IMR-90 (cell line): ENCODE data around the gene EP300.

Experiments used
- BHLHE40 ChIP-seq: fragments of 150-350 bp; IDR thresholded peaks from 2 replicates; pipeline ENCODE4 v1.6.1; 2016; ENCODE audit warnings: mild to moderate bottlenecking, low read depth, low read length
- CEBPB ChIP-seq: IDR thresholded peaks from 2 replicates; pipeline ENCODE4 v1.6.1; 2012; ENCODE audit warnings: low read depth, low read length, improper control_type of control experiment
- CHD1 ChIP-seq: IDR thresholded peaks from 2 replicates; pipeline ENCODE4 v1.6.1; 2012; ENCODE audit warnings: low read depth, low read length, improper control_type of control experiment
- MAFK ChIP-seq: IDR thresholded peaks from 2 replicates; pipeline ENCODE4 v1.6.1; 2012; ENCODE audit warnings: low read depth, low read length, improper control_type of control experiment
- MAZ ChIP-seq: IDR thresholded peaks from 2 replicates; pipeline ENCODE4 v1.6.1; 2012; ENCODE audit warnings: low read depth, mild to moderate bottlenecking, low read length, improper control_type of control experiment, moderate library complexity, borderline replicate concordance
- NFE2L2 ChIP-seq: fragments of 150-350 bp; IDR thresholded peaks from 2 replicates; pipeline ENCODE4 v1.6.1; 2016; ENCODE audit warnings: low read depth, mild to moderate bottlenecking, low read length
- POLR2A ChIP-seq: IDR thresholded peaks from 2 replicates; pipeline ENCODE4 v1.6.1; 2012; ENCODE audit warnings: mild to moderate bottlenecking, low read depth, low read length
- RAD21 ChIP-seq: IDR thresholded peaks from 2 replicates; pipeline ENCODE4 v1.6.1; 2012; ENCODE audit warnings: low read length, improper control_type of control experiment
- RCOR1 ChIP-seq: IDR thresholded peaks from 2 replicates; pipeline ENCODE4 v1.6.1; 2012; ENCODE audit warnings: mild to moderate bottlenecking, low read length, improper control_type of control experiment; ENCODE audit not compliant: insufficient replicate concordance
- RFX5 ChIP-seq: IDR thresholded peaks from 2 replicates; pipeline ENCODE4 v1.8.0; 2012; ENCODE audit warnings: low read depth, mild to moderate bottlenecking, low read length, moderate library complexity
- TF ChIP-seq, protein P1 (sequence below): conservative IDR thresholded peaks from 2 replicates; pipeline ENCODE4 v1.5.1; 2012; ENCODE audit warnings: mild to moderate bottlenecking, low read depth, low read length, improper control_type of control experiment
- TF ChIP-seq, protein P2 (sequence below): fragments of 150-350 bp; IDR thresholded peaks from 2 replicates; pipeline ENCODE4 v1.6.1; 2017; ENCODE audit warnings: mild to moderate bottlenecking, antibody characterized with exemption, low read length, low read depth
- TF ChIP-seq, protein P3 (sequence below): fragments of 150-350 bp; IDR thresholded peaks from 2 replicates; pipeline ENCODE4 v1.6.1; 2016; ENCODE audit warnings: low read depth, mild to moderate bottlenecking, low read length, moderate library complexity, borderline replicate concordance

DNA sequence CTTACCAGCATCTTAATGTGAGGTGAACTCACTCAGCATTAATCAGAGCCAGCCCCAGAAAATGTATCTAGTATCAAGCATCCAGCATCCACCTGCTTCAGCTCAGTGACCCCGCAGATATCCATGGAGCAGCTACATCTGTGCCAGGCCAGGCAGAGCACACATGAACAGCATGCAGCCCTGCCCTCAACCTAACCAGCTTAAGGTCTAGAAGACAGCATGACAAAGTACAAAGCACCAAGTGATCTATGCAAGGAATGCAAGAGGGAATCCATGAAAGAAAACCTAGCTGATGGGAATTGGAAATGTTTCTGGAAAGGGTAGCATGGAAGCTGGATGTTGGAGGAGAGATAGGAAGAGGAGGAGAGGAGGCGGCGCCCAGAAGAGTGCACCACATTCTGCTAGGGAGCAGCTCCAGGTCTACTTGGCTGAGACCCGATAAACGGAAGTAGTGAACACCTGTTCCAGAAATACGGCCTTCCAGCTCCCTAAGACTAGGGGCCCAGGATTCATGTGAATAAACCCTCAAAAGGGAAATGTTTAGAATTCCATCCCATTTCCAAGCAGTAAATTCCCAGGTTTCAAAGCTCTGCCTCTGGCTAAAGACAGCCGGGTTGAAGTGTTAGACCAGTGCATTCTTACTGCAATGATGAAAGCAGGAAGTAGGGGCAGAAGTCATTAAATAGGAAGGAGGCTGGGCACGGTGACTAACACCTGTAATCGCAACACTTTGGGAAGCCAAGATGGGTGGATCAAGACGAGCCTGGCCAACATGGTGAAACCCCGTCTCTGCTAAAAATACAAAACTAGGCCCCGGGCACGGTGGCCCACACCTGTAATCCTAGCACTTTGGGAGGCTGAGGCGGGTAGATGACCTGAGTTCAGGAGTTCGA, 89.2 kb downstream of the EP300 start:
- TF ChIP-seq CHD1 (no peak), POLR2A (no peak), BHLHE40 (no peak), MAFK (no peak), RCOR1 (no peak), MAZ (no peak), RFX5 (no peak), NFE2L2 (no peak), RAD21 (no peak), CEBPB (no peak; the same call in 1 of the 2 replicates)
- TF ChIP-seq, protein P1, sequence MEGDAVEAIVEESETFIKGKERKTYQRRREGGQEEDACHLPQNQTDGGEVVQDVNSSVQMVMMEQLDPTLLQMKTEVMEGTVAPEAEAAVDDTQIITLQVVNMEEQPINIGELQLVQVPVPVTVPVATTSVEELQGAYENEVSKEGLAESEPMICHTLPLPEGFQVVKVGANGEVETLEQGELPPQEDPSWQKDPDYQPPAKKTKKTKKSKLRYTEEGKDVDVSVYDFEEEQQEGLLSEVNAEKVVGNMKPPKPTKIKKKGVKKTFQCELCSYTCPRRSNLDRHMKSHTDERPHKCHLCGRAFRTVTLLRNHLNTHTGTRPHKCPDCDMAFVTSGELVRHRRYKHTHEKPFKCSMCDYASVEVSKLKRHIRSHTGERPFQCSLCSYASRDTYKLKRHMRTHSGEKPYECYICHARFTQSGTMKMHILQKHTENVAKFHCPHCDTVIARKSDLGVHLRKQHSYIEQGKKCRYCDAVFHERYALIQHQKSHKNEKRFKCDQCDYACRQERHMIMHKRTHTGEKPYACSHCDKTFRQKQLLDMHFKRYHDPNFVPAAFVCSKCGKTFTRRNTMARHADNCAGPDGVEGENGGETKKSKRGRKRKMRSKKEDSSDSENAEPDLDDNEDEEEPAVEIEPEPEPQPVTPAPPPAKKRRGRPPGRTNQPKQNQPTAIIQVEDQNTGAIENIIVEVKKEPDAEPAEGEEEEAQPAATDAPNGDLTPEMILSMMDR, result no peak
- TF ChIP-seq, protein P2, sequence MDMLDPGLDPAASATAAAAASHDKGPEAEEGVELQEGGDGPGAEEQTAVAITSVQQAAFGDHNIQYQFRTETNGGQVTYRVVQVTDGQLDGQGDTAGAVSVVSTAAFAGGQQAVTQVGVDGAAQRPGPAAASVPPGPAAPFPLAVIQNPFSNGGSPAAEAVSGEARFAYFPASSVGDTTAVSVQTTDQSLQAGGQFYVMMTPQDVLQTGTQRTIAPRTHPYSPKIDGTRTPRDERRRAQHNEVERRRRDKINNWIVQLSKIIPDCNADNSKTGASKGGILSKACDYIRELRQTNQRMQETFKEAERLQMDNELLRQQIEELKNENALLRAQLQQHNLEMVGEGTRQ, result no peak
- TF ChIP-seq, protein P3, sequence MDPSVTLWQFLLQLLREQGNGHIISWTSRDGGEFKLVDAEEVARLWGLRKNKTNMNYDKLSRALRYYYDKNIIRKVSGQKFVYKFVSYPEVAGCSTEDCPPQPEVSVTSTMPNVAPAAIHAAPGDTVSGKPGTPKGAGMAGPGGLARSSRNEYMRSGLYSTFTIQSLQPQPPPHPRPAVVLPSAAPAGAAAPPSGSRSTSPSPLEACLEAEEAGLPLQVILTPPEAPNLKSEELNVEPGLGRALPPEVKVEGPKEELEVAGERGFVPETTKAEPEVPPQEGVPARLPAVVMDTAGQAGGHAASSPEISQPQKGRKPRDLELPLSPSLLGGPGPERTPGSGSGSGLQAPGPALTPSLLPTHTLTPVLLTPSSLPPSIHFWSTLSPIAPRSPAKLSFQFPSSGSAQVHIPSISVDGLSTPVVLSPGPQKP, result no peak
